H1 (cell line): ENCODE results near the gene COL28A1. TPM values are rescaled to one million over a fixed set of nuclear protein-coding genes. Genes with fewer than 3 reads are reported as not detected.

Source experiments
- CTCF ChIA-PET: fragments of 300-600 bp; sonication (Branson Sonifier 250); formaldehyde crosslinking; loops from one replicate; lab custom pipeline; 2021; ENCODE audit not compliant: partially characterized antibody; lab: Charles Lee
- POLR2A ChIA-PET: fragments of 300-600 bp; sonication (Branson Sonifier 250); formaldehyde crosslinking; loops from one replicate; lab custom pipeline; 2021; ENCODE audit warnings: inconsistent platforms; ENCODE audit not compliant: partially characterized antibody; lab: Charles Lee
- DNase-seq, 2 experiments: peaks; one replicate each; pipeline versions ENCODE4 v3.0.0 to v3.0.0-alpha.2; 2010 to 2022; ENCODE audit warnings: low spot score in 2 of 2, low read depth in 1 of 2, mixed read lengths in 1 of 2
- FAIRE-seq: peaks from 2 replicates; lab custom pipeline; 2011; peaks lifted over from hg19 to GRCh38; lab: Jason Lieb, UNC
- H2AFZ ChIP-seq: 2 replicates; pipeline ENCODE4 v1.8.1; 2012; ENCODE audit warnings: low read length, inconsistent platforms
- H2AK5ac ChIP-seq: 2 replicates; pipeline ENCODE4 v1.6.1; 2013; ENCODE audit warnings: low read depth, low read length
- H2BK120ac ChIP-seq: replicated peaks from 2 replicates; pipeline ENCODE3; 2013; ENCODE audit warnings: low read depth, low read length, inconsistent platforms
- H2BK12ac ChIP-seq: 2 replicates; pipeline ENCODE4 v1.6.1; 2013; ENCODE audit warnings: low read depth, low read length
- H2BK15ac ChIP-seq: 2 replicates; pipeline ENCODE4 v1.6.1; 2013; ENCODE audit warnings: low read length
- H2BK20ac ChIP-seq: 2 replicates; pipeline ENCODE4 v1.6.1; 2013; ENCODE audit warnings: low read length
- H2BK5ac ChIP-seq: 2 replicates; pipeline ENCODE4 v1.6.1; 2013; ENCODE audit warnings: low read depth, low read length
- H3K14ac ChIP-seq: 2 replicates; pipeline ENCODE4 v1.6.1; 2013; ENCODE audit warnings: inconsistent platforms; ENCODE audit not compliant: insufficient read length
- H3K18ac ChIP-seq: 2 replicates; pipeline ENCODE4 v1.6.1; 2013; ENCODE audit warnings: low read length; ENCODE audit errors: extremely low read depth
- H3K23ac ChIP-seq: 2 replicates; pipeline ENCODE4 v1.6.1; 2013; ENCODE audit warnings: inconsistent platforms; ENCODE audit not compliant: insufficient read length
- H3K23me2 ChIP-seq: 2 replicates; pipeline ENCODE4 v1.6.1; 2013; ENCODE audit warnings: low read depth, low read length
- H3K27ac ChIP-seq: 2 replicates; pipeline ENCODE4 v1.6.1; 2011; ENCODE audit warnings: low read depth, low read length, inconsistent platforms
- H3K27me3 ChIP-seq, 4 experiments: replicated peaks in 1 of 4; 1 replicate in 1 of 4; 2 replicates in 3 of 4; pipeline versions ENCODE4 v1.6.1 to v1.8.1; 2011 to 2013; ENCODE audit warnings: low read length in 3 of 4, mild to moderate bottlenecking in 3 of 4, inconsistent platforms in 2 of 4, mixed read lengths in 2 of 4, moderate library complexity in 1 of 4; ENCODE audit not compliant: control insufficient read depth in 3 of 4, insufficient read depth in 3 of 4; ENCODE audit errors: extremely low read depth in 1 of 4
- H3K36me3 ChIP-seq, 4 experiments: 2 replicates each; pipeline versions ENCODE4 v1.6.1 to v1.8.1; 2011 to 2013; ENCODE audit warnings: mild to moderate bottlenecking in 4 of 4, low read length in 3 of 4, moderate library complexity in 2 of 4, control low read depth in 1 of 4, inconsistent platforms in 1 of 4; ENCODE audit not compliant: insufficient read depth in 4 of 4, control insufficient read depth in 2 of 4
- H3K4ac ChIP-seq: replicated peaks from 2 replicates; pipeline ENCODE3; 2013; ENCODE audit warnings: low read length, low read depth, mixed read lengths, inconsistent platforms; ENCODE audit not compliant: insufficient read length
- H3K4me1 ChIP-seq, 4 experiments: replicated peaks in 1 of 4; 1 replicate in 1 of 4; 2 replicates in 3 of 4; pipeline versions ENCODE4 v1.6.1 to v1.8.1; 2011 to 2013; ENCODE audit warnings: low read length in 3 of 4, inconsistent platforms in 2 of 4, mixed read lengths in 1 of 4; ENCODE audit not compliant: insufficient read depth in 4 of 4, control insufficient read depth in 3 of 4
- H3K4me2 ChIP-seq, 2 experiments: 2 replicates each; pipeline versions ENCODE4 v1.6.1 to v1.8.1; 2011 to 2013; ENCODE audit warnings: low read depth in 2 of 2, low read length in 2 of 2, control low read depth in 1 of 2, inconsistent platforms in 1 of 2, mild to moderate bottlenecking in 1 of 2; ENCODE audit not compliant: insufficient read depth in 1 of 2
- H3K4me3 ChIP-seq, 4 experiments: fragments of 200-600, 300-600 bp in 1 of 4; sonication (generic), shearing (Covaris generic), sonication (Bioruptor Twin) in 1 of 4; 2 replicates each; pipeline versions ENCODE4 v1.5.1 to v1.8.1; 2011 to 2016; ENCODE audit warnings: low read length in 4 of 4, low read depth in 3 of 4, control low read depth in 2 of 4, inconsistent platforms in 2 of 4, mild to moderate bottlenecking in 2 of 4, mixed read lengths in 1 of 4, moderate library complexity in 1 of 4; ENCODE audit not compliant: insufficient read depth in 2 of 4; ENCODE audit errors: extremely low read depth in 1 of 4
- H3K56ac ChIP-seq: replicated peaks from 2 replicates; pipeline ENCODE3; 2013; ENCODE audit warnings: low read depth, mild to moderate bottlenecking, mixed read lengths, low read length, inconsistent platforms; ENCODE audit not compliant: insufficient read length
- H3K79me1 ChIP-seq: 2 replicates; pipeline ENCODE4 v1.6.1; 2013; ENCODE audit warnings: low read depth, low read length, control low read depth
- H3K79me2 ChIP-seq, 2 experiments: 2 replicates each; pipeline versions ENCODE4 v1.6.1 to v1.8.1; 2012 to 2013; ENCODE audit warnings: low read length in 2 of 2, mild to moderate bottlenecking in 2 of 2, inconsistent platforms in 1 of 2; ENCODE audit not compliant: insufficient read depth in 2 of 2, control insufficient read depth in 1 of 2
- H3K9ac ChIP-seq, 4 experiments: replicated peaks in 1 of 4; 1 replicate in 1 of 4; 2 replicates in 3 of 4; pipeline versions ENCODE4 v1.6.1 to v1.8.1; 2011 to 2013; ENCODE audit warnings: low read depth in 3 of 4, low read length in 3 of 4, control low read depth in 2 of 4, mild to moderate bottlenecking in 2 of 4, moderate library complexity in 2 of 4, inconsistent platforms in 1 of 4; ENCODE audit errors: extremely low read depth in 1 of 4
- H3K9me3 ChIP-seq, 2 experiments: 2 replicates each; pipeline versions ENCODE4 v1.6.1 to v1.8.1; 2012 to 2013; ENCODE audit warnings: mild to moderate bottlenecking in 2 of 2, moderate library complexity in 2 of 2, control low read depth in 1 of 2, inconsistent platforms in 1 of 2, low read depth in 1 of 2, low read length in 1 of 2, mixed read lengths in 1 of 2; ENCODE audit not compliant: insufficient read depth in 2 of 2
- H4K20me1 ChIP-seq, 2 experiments: replicated peaks in 1 of 2; 2 replicates each; pipeline versions ENCODE3 to v1.8.1; 2011 to 2013; ENCODE audit warnings: inconsistent platforms in 2 of 2, low read length in 2 of 2, mild to moderate bottlenecking in 1 of 2; ENCODE audit not compliant: insufficient read depth in 2 of 2, control insufficient read depth in 1 of 2
- H4K5ac ChIP-seq: 2 replicates; pipeline ENCODE4 v1.6.1; 2013; ENCODE audit warnings: low read length, low read depth, mixed read lengths, inconsistent platforms; ENCODE audit not compliant: insufficient read length
- H4K8ac ChIP-seq: 2 replicates; pipeline ENCODE4 v1.8.0; 2013; ENCODE audit warnings: mild to moderate bottlenecking, moderate library complexity, low read length, inconsistent platforms; ENCODE audit not compliant: insufficient read depth; ENCODE audit errors: extremely low read depth
- H4K91ac ChIP-seq: replicated peaks from 2 replicates; pipeline ENCODE3; 2013; ENCODE audit warnings: low read length, mixed read lengths, inconsistent platforms; ENCODE audit not compliant: insufficient read length
- KDM4A ChIP-seq: IDR thresholded peaks from one replicate; pipeline ENCODE4 v1.7.1; 2012; ENCODE audit warnings: low read depth, mild to moderate bottlenecking, moderate library complexity, low read length, inconsistent platforms; ENCODE audit not compliant: severe bottlenecking
- MAFK ChIP-seq: IDR thresholded peaks from 2 replicates; pipeline ENCODE4 v1.6.1; 2012; ENCODE audit warnings: low read depth, mild to moderate bottlenecking, improper control_type of control experiment, low read length
- WGBS, 2 experiments: shearing (Covaris generic) in 1 of 2; methylation state at CpG; one replicate each; pipeline versions ENCODE4 v1.1.6 to v1.1.7; 2013 to 2015; ENCODE audit warnings: low lambda C conversion rate in 2 of 2, mixed read lengths in 2 of 2, inconsistent platforms in 1 of 2, low coverage in 1 of 2, missing lambda C conversion rate in 1 of 2; ENCODE audit not compliant: insufficient replicate concordance in 2 of 2, insufficient coverage in 1 of 2, insufficient read length in 1 of 2; ENCODE audit errors: extremely low coverage in 1 of 2, missing lambda C conversion rate in 1 of 2; 5-methylcytosine and 5-hydroxymethylcytosine counted together
- polyA plus RNA-seq, 7 experiments: library from polyadenylated mRNA; depleted of rRNA in 3 of 7; stranded (reverse) in 5 of 7; unstranded in 2 of 7; fragments of >200 nt in 5 of 7; fragments of 200-250 nt in 2 of 7; gene quantifications; 1 replicate in 5 of 7; 2 replicates in 1 of 7; 4 replicates in 1 of 7; pipeline versions ENCODE4 v1.2.1 to v1.2.3, GENCODE V29; 2011 to 2013; ENCODE audit warnings: missing spikeins in 2 of 7, mixed read lengths in 2 of 7
- total RNA-seq: library from RNA; stranded (reverse); fragmentation: NEBNext Ultra II Directional; extraction: Animal tissue kit (Norgen Biotek cat#: 25700); gene quantifications from 2 replicates; pipeline ENCODE4 v1.2.1, GENCODE V29; 2021

Gene COL28A1
- total and polyA plus RNA-seq, 2 of the 8 experiments (the other 6 are each of a cell fraction or from before 2014, with no cell fraction given): 0.22 to 0.38 TPM

DNA sequence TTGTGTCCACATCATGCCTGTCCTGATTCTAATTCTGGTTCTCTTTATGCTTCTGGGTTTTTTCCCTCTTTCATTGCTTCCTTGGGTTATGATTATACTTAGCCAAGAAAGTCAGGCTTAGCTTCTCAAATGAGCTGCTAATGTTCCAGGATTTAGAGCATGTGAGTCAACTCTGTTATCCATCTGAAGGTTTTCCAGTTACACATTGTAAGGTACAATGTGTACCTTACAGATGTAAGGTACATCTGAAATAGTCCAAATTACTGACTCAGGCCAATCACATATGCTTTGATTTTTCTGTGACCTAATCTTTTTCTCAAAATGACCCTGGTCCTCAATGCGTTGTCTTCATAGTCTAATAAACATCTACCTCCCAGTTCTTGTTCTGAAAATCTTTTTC is 17.7 kb upstream of the COL28A1 start:
- H3K36me3 ChIP-seq: no peaks in the 10 kb centered on the region
- H3K79me1 ChIP-seq: no peaks in the 10 kb centered on the region
- H3K4me1 ChIP-seq: no peaks in the 10 kb centered on the region
- no peaks in the 10 kb centered on the region; the same call in 1 of the 2 replicates for H3K23me2 ChIP-seq
- H3K4me3 ChIP-seq: no peak overlapping the region
- H3K14ac ChIP-seq: no peak overlapping the region
- DNase-seq (no peak), FAIRE-seq (no peak)
- no peak overlapping the region for H2BK120ac ChIP-seq
- no peak overlapping the region for H4K91ac ChIP-seq
- no peaks in the 10 kb centered on the region for H3K27me3 ChIP-seq
- H3K9ac ChIP-seq: no peak overlapping the region
- H3K4me2 ChIP-seq: no peak overlapping the region
- H3K23ac ChIP-seq: no peak overlapping the region
- no peak overlapping the region for H2AK5ac ChIP-seq
- no peak overlapping the region for H2BK20ac ChIP-seq
- POLR2A ChIA-PET: no interaction called here
- no peaks in the 10 kb centered on the region for H3K9me3 ChIP-seq
- H3K56ac ChIP-seq: no peak overlapping the region
- no peak overlapping the region for H2BK5ac ChIP-seq
- H4K8ac ChIP-seq: no peak overlapping the region
- no peak overlapping the region for H2BK15ac ChIP-seq
- H4K5ac ChIP-seq: no peak overlapping the region
- no peak overlapping the region for H2AFZ ChIP-seq
- no peaks in the 10 kb centered on the region for H3K79me2 ChIP-seq
- no peak overlapping the region for H3K4ac ChIP-seq
- CTCF ChIA-PET: no interaction called here
- no peak overlapping the region for H3K27ac ChIP-seq
- no peaks in the 10 kb centered on the region for H4K20me1 ChIP-seq
- WGBS, 2 experiments: 100% methylated on average over 1 of the region's 1 CpG; no CpG with 5 or more reads in 1 of the 2 experiments
- H2BK12ac ChIP-seq: no peak overlapping the region
- H3K18ac ChIP-seq: no peak overlapping the region
- TF ChIP-seq MAFK (no peak), KDM4A (no peak)
